Fibroblast of lung (primary cell): ENCODE results near the gene MICAL2. TPM values are rescaled to one million over a fixed set of nuclear protein-coding genes. Genes with fewer than 3 reads are reported as not detected.

ENCODE experiments used
- DNase-seq, 2 donors: peaks; one replicate each; pipeline versions ENCODE4 v3.0.0 to v3.0.0-alpha.2; 2010; ENCODE audit warnings: low read depth in 2 of 2
- H2AFZ ChIP-seq: 2 replicates; pipeline ENCODE4 v1.5.1; 2012; ENCODE audit warnings: low read length, control low read depth, inconsistent platforms
- H3K27ac ChIP-seq: 2 replicates; pipeline ENCODE4 v1.5.1; 2011; ENCODE audit warnings: low read length, control low read depth; ENCODE audit not compliant: insufficient read depth
- H3K27me3 ChIP-seq: 2 replicates; pipeline ENCODE4 v1.5.1; 2011; ENCODE audit warnings: mild to moderate bottlenecking, low read length; ENCODE audit not compliant: control insufficient read depth, insufficient read depth
- H3K36me3 ChIP-seq: 2 replicates; pipeline ENCODE4 v1.5.1; 2011; ENCODE audit warnings: low read length; ENCODE audit not compliant: control insufficient read depth, insufficient read depth
- H3K4me1 ChIP-seq: 2 replicates; pipeline ENCODE4 v1.5.1; 2011; ENCODE audit warnings: low read length; ENCODE audit not compliant: control insufficient read depth, insufficient read depth; ENCODE audit errors: extremely low read depth
- H3K4me2 ChIP-seq: 2 replicates; pipeline ENCODE4 v1.5.1; 2011; ENCODE audit warnings: low read length, control low read depth; ENCODE audit not compliant: insufficient read depth; ENCODE audit errors: extremely low read depth
- H3K4me3 ChIP-seq, 4 experiments: fragments of 200-600 bp in 1 of 4; sonication (generic) in 1 of 4; replicated peaks in 1 of 4; 2 replicates each; pipeline ENCODE4 v1.5.1; 2011 to 2016; ENCODE audit warnings: low read length in 4 of 4, low read depth in 3 of 4, mild to moderate bottlenecking in 3 of 4, control low read depth in 2 of 4, inconsistent platforms in 1 of 4, mixed read lengths in 1 of 4; ENCODE audit not compliant: insufficient read depth in 1 of 4; ENCODE audit errors: control extremely low read depth in 1 of 4
- H3K79me2 ChIP-seq: 2 replicates; pipeline ENCODE4 v1.5.1; 2012; ENCODE audit warnings: mild to moderate bottlenecking, low read length, inconsistent platforms; ENCODE audit not compliant: control insufficient read depth, insufficient read depth
- H3K9ac ChIP-seq: 2 replicates; pipeline ENCODE4 v1.5.1; 2011; ENCODE audit warnings: mild to moderate bottlenecking, low read length, control low read depth; ENCODE audit not compliant: insufficient read depth
- H3K9me3 ChIP-seq: 2 replicates; pipeline ENCODE4 v1.5.1; 2012; ENCODE audit warnings: low read depth, low read length; ENCODE audit not compliant: control insufficient read depth, insufficient read depth
- H4K20me1 ChIP-seq: 2 replicates; pipeline ENCODE4 v1.5.1; 2011; ENCODE audit warnings: low read length; ENCODE audit not compliant: control insufficient read depth, insufficient read depth; ENCODE audit errors: extremely low read depth
- CTCF ChIP-seq, 2 donors: IDR thresholded peaks in 1 of 2; conservative IDR thresholded peaks in 1 of 2; 1 replicate in 1 of 2; 2 replicates in 1 of 2; pipeline ENCODE4 v1.5.1; 2011 to 2012; ENCODE audit warnings: low read length in 2 of 2, control low read depth in 1 of 2, inconsistent platforms in 1 of 2, low read depth in 1 of 2, mild to moderate bottlenecking in 1 of 2
- EZH2 ChIP-seq: IDR thresholded peaks from 2 replicates; pipeline ENCODE4 v1.5.1; 2012; ENCODE audit warnings: low read length, control low read depth, mild to moderate bottlenecking; ENCODE audit errors: missing control alignments
- polyA plus RNA-seq, 2 donors: library from polyadenylated mRNA; depleted of rRNA in 1 of 2; stranded (reverse) in 1 of 2; unstranded in 1 of 2; fragments of >200 nt; gene quantifications; 2 replicates each; pipeline ENCODE4 v1.2.1, GENCODE V29; 2011 to 2012; ENCODE audit warnings: missing spikeins in 1 of 2
- total RNA-seq: library from RNA; depleted of rRNA; stranded (reverse); fragments of >200 nt; gene quantifications from 2 replicates; pipeline ENCODE4 v1.2.1, GENCODE V29; 2014

The MICAL2 gene
- total and polyA plus RNA-seq, 2 donors (not counting 1 experiment from before 2014, with no cell fraction given) = 78.5 to 275 TPM

GRCh38 chr11:12189543-12190235 is 79.3 kb downstream of the MICAL2 start:
- Histone ChIP-seq H4K20me1 (no peaks in the 10 kb centered on the region), H3K4me1 (peaks cover 6% of the 10 kb centered on the region), H2AFZ (no peak overlapping the region), H3K9ac (no peak overlapping the region), H3K4me2 (no peak overlapping the region), H3K36me3 (peaks cover 3% of the 10 kb centered on the region), H3K27me3 (no peaks in the 10 kb centered on the region), H3K79me2 (peaks cover 29% of the 10 kb centered on the region), H3K9me3 (no peaks in the 10 kb centered on the region), H3K4me3 (no peak overlapping the region), H3K27ac (no peak overlapping the region)
- TF ChIP-seq EZH2 = no peak
- no peak for TF ChIP-seq CTCF (conservative IDR thresholded peaks at IDR 0.05 in 1 of 2, IDR thresholded peaks at IDR 0.05 in 1 of 2; ENCODE audit: low read depth in 1 of 2, low read length in 2 of 2)
- no peak for DNase-seq

GRCh38 chr11:12190511-12190910 is 80.1 kb downstream of the MICAL2 start:
- TF ChIP-seq EZH2 (no peak), CTCF (conservative IDR thresholded peaks at IDR 0.05 in 1 of 2, IDR thresholded peaks at IDR 0.05 in 1 of 2; ENCODE audit: low read depth in 1 of 2, low read length in 2 of 2) (no peak)
- Histone ChIP-seq H3K9ac (no peak overlapping the region), H2AFZ (no peak overlapping the region), H3K36me3 (peaks cover 3% of the 10 kb centered on the region), H3K79me2 (peaks cover 25% of the 10 kb centered on the region), H3K27me3 (no peaks in the 10 kb centered on the region), H3K4me1 (peaks cover 2% of the 10 kb centered on the region), H3K9me3 (no peaks in the 10 kb centered on the region), H4K20me1 (no peaks in the 10 kb centered on the region), H3K27ac (no peak overlapping the region), H3K4me3 (no peak overlapping the region), H3K4me2 (no peak overlapping the region)
- DNase-seq = no peak

- H3K36me3 ChIP-seq = peaks cover 3% of the 10 kb centered on the region
- peaks cover 2% of the 10 kb centered on the region for H3K4me1 ChIP-seq
- no peaks in the 10 kb centered on the region for H3K9me3 ChIP-seq
- TF ChIP-seq EZH2 (no peak), CTCF (conservative IDR thresholded peaks at IDR 0.05 in 1 of 2, IDR thresholded peaks at IDR 0.05 in 1 of 2; ENCODE audit: low read depth in 1 of 2, low read length in 2 of 2) (no peak)
- no peak overlapping the region for H3K27ac ChIP-seq
- H3K9ac ChIP-seq = no peak overlapping the region
- H3K4me2 ChIP-seq = no peak overlapping the region
- H3K4me3 ChIP-seq = no peak overlapping the region
- no peak for DNase-seq
- peaks cover 19% of the 10 kb centered on the region for H3K79me2 ChIP-seq
- no peak overlapping the region for H2AFZ ChIP-seq
- H3K27me3 ChIP-seq = no peaks in the 10 kb centered on the region
- H4K20me1 ChIP-seq = no peaks in the 10 kb centered on the region
Measured at GRCh38 chr11:12192794-12193514, 82.6 kb downstream of the MICAL2 start.
